ENCODE data around the gene KCNQ2. TPM values are rescaled to one million over a fixed set of nuclear protein-coding genes. Genes with fewer than 3 reads are reported as not detected.
"Not testable (repeated sequence)": the region's sequence is repeated elsewhere in the genome, so short reads cannot be mapped to it uniquely, and the experiment has no call there.

The KCNQ2 gene
- total RNA-seq, 1 donor from 2014 or later: not detected

DNA sequence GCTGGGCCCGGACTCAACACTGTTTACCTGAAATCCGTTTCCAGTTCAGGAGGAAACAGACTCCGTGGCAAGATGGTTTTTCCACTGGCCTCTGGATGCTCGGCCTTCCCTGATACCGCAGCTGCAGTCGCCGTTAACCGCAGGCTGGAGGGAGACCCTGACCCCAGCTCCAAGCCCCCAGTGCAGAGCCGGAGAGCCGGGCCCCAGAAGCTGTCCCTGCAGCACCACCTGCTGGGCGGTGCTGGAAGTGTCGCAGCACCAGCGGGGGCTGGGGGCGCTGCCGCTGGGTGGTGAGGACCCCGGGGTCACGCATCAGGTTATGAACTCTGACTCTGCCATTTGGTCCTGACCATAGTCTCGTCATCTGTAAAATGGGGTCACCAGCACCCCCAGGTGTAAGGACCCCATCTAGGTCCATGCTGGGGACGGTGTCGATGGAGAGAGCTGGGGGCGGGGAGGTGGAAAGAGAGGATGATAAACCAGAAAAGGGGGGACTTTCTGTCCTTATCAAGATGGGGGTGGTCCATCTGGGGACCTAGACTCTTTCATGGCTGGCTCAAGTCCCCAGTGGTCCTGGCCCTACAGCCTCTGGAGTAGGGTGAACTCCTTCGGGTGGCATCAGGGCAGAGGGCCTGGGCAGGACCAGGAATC, 90.5 kb downstream of the KCNQ2 start:
- Histone ChIP-seq H3K4me3 (ENCODE audit: low read depth, low read length) (no peak overlapping the region), H3K27me3 (ENCODE audit: control insufficient read depth, insufficient read depth, low read length) (no peaks in the 10 kb centered on the region), H3K36me3 (ENCODE audit: control insufficient read depth, insufficient read depth, low read length) (no peaks in the 10 kb centered on the region)
- FAIRE-seq (no peak), DNase-seq (ENCODE audit: low read depth) (no peak)
- TF ChIP-seq, protein P1, sequence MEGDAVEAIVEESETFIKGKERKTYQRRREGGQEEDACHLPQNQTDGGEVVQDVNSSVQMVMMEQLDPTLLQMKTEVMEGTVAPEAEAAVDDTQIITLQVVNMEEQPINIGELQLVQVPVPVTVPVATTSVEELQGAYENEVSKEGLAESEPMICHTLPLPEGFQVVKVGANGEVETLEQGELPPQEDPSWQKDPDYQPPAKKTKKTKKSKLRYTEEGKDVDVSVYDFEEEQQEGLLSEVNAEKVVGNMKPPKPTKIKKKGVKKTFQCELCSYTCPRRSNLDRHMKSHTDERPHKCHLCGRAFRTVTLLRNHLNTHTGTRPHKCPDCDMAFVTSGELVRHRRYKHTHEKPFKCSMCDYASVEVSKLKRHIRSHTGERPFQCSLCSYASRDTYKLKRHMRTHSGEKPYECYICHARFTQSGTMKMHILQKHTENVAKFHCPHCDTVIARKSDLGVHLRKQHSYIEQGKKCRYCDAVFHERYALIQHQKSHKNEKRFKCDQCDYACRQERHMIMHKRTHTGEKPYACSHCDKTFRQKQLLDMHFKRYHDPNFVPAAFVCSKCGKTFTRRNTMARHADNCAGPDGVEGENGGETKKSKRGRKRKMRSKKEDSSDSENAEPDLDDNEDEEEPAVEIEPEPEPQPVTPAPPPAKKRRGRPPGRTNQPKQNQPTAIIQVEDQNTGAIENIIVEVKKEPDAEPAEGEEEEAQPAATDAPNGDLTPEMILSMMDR (IDR thresholded peaks at IDR 0.05; ENCODE audit: insufficient read depth, low read length, severe bottlenecking): peak; percentile 91

DNA sequence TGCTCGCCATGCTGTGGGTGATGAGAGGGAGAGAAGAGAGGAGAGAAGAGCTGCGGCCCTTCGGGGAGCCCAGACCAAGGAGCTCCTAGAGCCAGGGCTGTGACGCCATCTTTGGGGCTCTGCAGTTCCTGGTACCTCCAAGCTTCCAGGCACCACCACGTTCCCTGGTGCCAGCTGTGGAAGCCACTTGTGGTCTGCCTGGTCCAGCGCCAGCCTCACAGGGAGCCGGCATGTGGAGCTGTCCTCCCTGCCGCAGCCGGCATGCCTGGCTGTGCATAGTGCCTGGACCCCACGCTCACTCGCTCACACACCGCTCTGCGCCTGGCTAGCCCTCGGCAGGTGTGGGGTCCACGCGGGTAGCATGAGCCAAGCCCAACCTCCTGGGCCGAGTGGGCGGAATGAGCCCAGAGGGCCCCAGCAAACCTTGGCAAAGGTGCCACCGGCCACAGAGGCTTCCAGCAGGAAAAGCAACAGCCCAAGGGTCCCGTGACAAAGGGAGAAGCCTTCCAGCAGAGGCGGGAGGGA, 92.0 kb downstream of the KCNQ2 start:
- no peak for FAIRE-seq
- DNase-seq (ENCODE audit: low read depth): no peak
- no peak overlapping the region for H3K4me3 ChIP-seq (ENCODE audit: low read depth, low read length)
- H3K36me3 ChIP-seq (ENCODE audit: control insufficient read depth, insufficient read depth, low read length): no peaks in the 10 kb centered on the region
- TF ChIP-seq, protein P1 (IDR thresholded peaks at IDR 0.05; ENCODE audit: insufficient read depth, low read length, severe bottlenecking): no peak
- peaks cover 4% of the 10 kb centered on the region for H3K27me3 ChIP-seq (ENCODE audit: control insufficient read depth, insufficient read depth, low read length)

DNA sequence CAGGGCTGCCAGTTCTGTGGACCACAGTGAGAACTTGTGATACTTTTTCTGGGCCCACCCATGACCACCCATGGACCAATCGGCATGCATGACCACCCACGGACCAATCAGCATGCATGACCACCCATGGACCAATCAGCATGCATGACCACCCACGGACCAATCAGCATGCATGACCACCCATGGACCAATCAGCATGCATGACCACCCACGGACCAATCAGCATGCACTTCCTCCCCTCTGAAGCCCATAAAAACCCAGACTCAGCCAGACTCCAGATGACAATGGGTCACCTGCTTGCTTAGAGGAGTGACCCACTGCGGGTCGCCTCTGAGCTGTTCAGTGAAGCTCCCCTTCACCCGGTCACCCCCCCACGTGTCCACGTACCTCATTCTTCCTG, 92.6 kb downstream of the KCNQ2 start:
- not testable (repeated sequence) for H3K36me3 ChIP-seq (ENCODE audit: control insufficient read depth, insufficient read depth, low read length); DNase-seq (ENCODE audit: low read depth); H3K4me3 ChIP-seq (ENCODE audit: low read depth, low read length); H3K27me3 ChIP-seq (ENCODE audit: control insufficient read depth, insufficient read depth, low read length)
- FAIRE-seq: peak; percentile 28

DNA sequence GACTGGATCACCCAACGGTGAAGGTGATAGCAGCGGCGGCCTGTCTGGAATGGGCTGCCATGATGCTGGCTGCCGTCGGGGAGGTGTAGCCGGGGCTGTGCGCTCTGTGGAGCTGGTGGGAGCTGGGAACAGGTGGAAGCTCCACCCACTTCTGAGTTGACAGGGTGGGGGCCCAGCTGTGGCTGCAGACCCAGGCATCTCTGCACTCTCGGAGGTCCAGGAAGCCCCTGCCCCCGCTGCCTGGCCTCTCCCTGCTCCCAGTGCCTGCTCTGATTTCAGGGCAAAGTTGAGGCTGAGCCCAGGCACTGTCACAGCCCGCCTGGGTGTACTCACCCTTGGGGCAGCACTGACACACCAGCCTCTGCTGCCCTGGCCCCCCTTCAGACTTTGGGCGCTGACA, 93.2 kb downstream of the KCNQ2 start:
- peaks cover 4% of the 10 kb centered on the region for H3K27me3 ChIP-seq (ENCODE audit: control insufficient read depth, insufficient read depth, low read length)
- TF ChIP-seq, protein P1 (IDR thresholded peaks at IDR 0.05; ENCODE audit: insufficient read depth, low read length, severe bottlenecking): no peak
- no peak for FAIRE-seq
- DNase-seq (ENCODE audit: low read depth): no peak
- no peaks in the 10 kb centered on the region for H3K36me3 ChIP-seq (ENCODE audit: control insufficient read depth, insufficient read depth, low read length)
- H3K4me3 ChIP-seq (ENCODE audit: low read depth, low read length): no peak overlapping the region

DNA sequence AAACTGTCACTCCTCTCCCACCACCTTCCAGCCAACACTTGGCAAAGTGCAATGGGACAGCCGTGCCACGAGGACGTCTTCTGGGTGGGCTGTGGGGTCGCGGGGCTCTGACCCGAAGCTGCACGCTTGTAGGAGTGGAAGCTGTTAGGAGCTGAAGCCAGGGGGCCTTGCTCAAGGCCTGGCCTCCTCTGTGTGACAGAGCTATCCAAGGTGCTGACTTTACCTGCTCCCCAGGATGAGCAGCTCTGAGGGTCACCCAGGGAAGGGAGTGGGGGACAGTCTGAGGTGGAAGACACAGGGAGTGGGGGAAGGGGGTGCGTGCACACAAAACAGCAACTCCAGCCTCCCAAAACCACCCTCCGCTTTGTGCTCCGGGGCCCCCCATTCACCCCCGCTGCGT, 93.8 kb downstream of the KCNQ2 start:
- no peak for DNase-seq (ENCODE audit: low read depth)
- Histone ChIP-seq H3K27me3 (ENCODE audit: control insufficient read depth, insufficient read depth, low read length) (peaks cover 4% of the 10 kb centered on the region), H3K4me3 (ENCODE audit: low read depth, low read length) (no peak overlapping the region), H3K36me3 (ENCODE audit: control insufficient read depth, insufficient read depth, low read length) (no peaks in the 10 kb centered on the region)
- TF ChIP-seq, protein P1 (IDR thresholded peaks at IDR 0.05; ENCODE audit: insufficient read depth, low read length, severe bottlenecking): no peak
- FAIRE-seq: no peak

DNA sequence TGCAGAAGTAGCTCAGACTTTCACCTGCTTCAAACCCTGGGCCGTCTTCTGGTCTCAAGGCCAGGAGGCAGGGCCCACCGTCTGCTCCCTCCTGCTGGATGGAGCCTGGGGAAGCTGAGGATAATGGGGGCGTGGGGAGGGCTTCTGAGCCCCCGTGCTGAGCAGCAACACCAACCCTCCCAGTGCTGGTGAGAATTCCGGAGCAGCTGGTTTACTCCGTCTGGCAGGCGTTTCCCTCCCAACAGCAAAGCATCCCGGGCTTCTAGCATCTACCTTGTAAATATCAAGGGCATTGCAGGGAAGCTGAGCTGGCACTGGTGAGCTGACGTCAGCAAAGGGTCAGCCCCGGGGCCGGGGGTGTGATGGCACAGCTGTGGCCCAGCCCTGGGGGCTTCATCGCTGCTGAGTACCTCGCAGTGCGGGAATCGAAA, 94.5 kb downstream of the KCNQ2 start:
- FAIRE-seq (no peak), DNase-seq (ENCODE audit: low read depth) (no peak)
- Histone ChIP-seq H3K36me3 (ENCODE audit: control insufficient read depth, insufficient read depth, low read length) (no peaks in the 10 kb centered on the region), H3K4me3 (ENCODE audit: low read depth, low read length) (no peak overlapping the region), H3K27me3 (ENCODE audit: control insufficient read depth, insufficient read depth, low read length) (peaks cover 4% of the 10 kb centered on the region)
- TF ChIP-seq, protein P1 (IDR thresholded peaks at IDR 0.05; ENCODE audit: insufficient read depth, low read length, severe bottlenecking): no peak

Measured in bronchial epithelial cell (primary cell).